Left colon (tissue), 2 donors: ENCODE measurements around the gene NRXN3. TPM values are rescaled to one million over a fixed set of nuclear protein-coding genes. Genes with fewer than 3 reads are reported as not detected.

Experiments
- ATAC-seq: fragments of 200-7000 bp; cut with Tn5 transposase; one replicate; pipeline ENCODE4 v1.9.1; 2020; ENCODE audit warnings: mild to moderate bottlenecking, moderate library complexity
- DNase-seq, 2 donors: peaks; one replicate each; pipeline ENCODE4 v3.0.0-alpha.2; 2020
- intact Hi-C, 2 donors: fragments of 100-400 bp; cut with DNase I in 1 of 2; cut with micrococcal nuclease in 1 of 2; formaldehyde crosslinking; loops; one replicate each; pipeline versions ENCODE4 v1.11.2 to v1.14.0; 2022; cut with DNase I, micrococcal nuclease
- total RNA-seq, 2 donors: library from RNA; stranded (reverse); fragmentation: NEBNext Ultra II Directional; extraction: Animal tissue kit (Norgen Biotek cat#: 25700); gene quantifications; one replicate each; pipeline ENCODE4 v1.2.1, GENCODE V29; 2021
- donor health status: DM: no; HTN: no; CAD: no.
- donor health status: DM: yes; HTN: yes; CAD: no.

NRXN3 gene
- total RNA-seq, 2 donors from 2014 or later, result 1.8 to 5.6 TPM

- intact Hi-C loops, result no loop called here
These were observed 1278.8 kb downstream of the NRXN3 start for GRCh38 chr14:79448960-79449359.

GRCh38 chr14:79451601-79452000 is 1281.4 kb downstream of the NRXN3 start:
- ATAC-seq, result no peak
- intact Hi-C loops, result no loop called here

More at GRCh38 chr14:79448960-79449359, 1278.8 kb downstream of the NRXN3 start:
- no peak for DNase-seq
- ATAC-seq, result no peak

GRCh38 chr14:79453276-79453675 is 1283.1 kb downstream of the NRXN3 start:
- intact Hi-C loops, result no loop called here
- DNase-seq (no peak), ATAC-seq (no peak)

More at GRCh38 chr14:79451601-79452000, 1281.4 kb downstream of the NRXN3 start:
- no peak for DNase-seq

- ATAC-seq, result no peak
- DNase-seq, result no peak
- intact Hi-C loops, result no loop called here
These were observed 1294.3 kb downstream of the NRXN3 start for GRCh38 chr14:79464468-79464867.

- no peak for DNase-seq
- no peak for ATAC-seq
- intact Hi-C loops, result no loop called here
These were observed 1295.5 kb downstream of the NRXN3 start for GRCh38 chr14:79465651-79466050.

GRCh38 chr14:79466938-79467527 is 1296.9 kb downstream of the NRXN3 start:
- intact Hi-C loops, result no loop called here
- DNase-seq, result no peak
- no peak for ATAC-seq

GRCh38 chr14:79467835-79468234 is 1297.7 kb downstream of the NRXN3 start:
- intact Hi-C loops, result no loop called here
- peak; percentile 33 to 68 for DNase-seq
- peak; percentile 99 for ATAC-seq

- DNase-seq, result no peak
- no peak for ATAC-seq
- intact Hi-C loops, result no loop called here
These were observed 1298.3 kb downstream of the NRXN3 start for GRCh38 chr14:79468486-79468885.

GRCh38 chr14:79473651-79474050 is 1303.5 kb downstream of the NRXN3 start:
- no peak for DNase-seq
- intact Hi-C loops, result no loop called here
- ATAC-seq, result no peak

- intact Hi-C loops, result no loop called here
- no peak for DNase-seq
These were observed 1305.8 kb downstream of the NRXN3 start for GRCh38 chr14:79475887-79476532.

GRCh38 chr14:79476552-79476951 is 1306.4 kb downstream of the NRXN3 start:
- intact Hi-C loops, result no loop called here
- ATAC-seq, result no peak
- DNase-seq, result no peak

More at GRCh38 chr14:79475887-79476532, 1305.8 kb downstream of the NRXN3 start:
- no peak for ATAC-seq

GRCh38 chr14:79480212-79480611 is 1310.0 kb downstream of the NRXN3 start:
- intact Hi-C loops, result no loop called here
- no peak for ATAC-seq
- no peak for DNase-seq

GRCh38 chr14:79482825-79483224 is 1312.7 kb downstream of the NRXN3 start:
- ATAC-seq (no peak), DNase-seq (no peak)
- intact Hi-C loops, result no loop called here

GRCh38 chr14:79483477-79484388 is 1313.6 kb downstream of the NRXN3 start:
- DNase-seq (no peak), ATAC-seq (no peak)
- intact Hi-C loops, result no loop called here

GRCh38 chr14:79487632-79488031 is 1317.5 kb downstream of the NRXN3 start:
- intact Hi-C loops, result no loop called here
- DNase-seq (no peak), ATAC-seq (no peak)

- ATAC-seq (no peak), DNase-seq (no peak)
- intact Hi-C loops, result no loop called here
These were observed 1321.0 kb downstream of the NRXN3 start for GRCh38 chr14:79491161-79491560.

- intact Hi-C loops, result no loop called here
- ATAC-seq, result no peak
These were observed 1323.0 kb downstream of the NRXN3 start for GRCh38 chr14:79493081-79493645.

GRCh38 chr14:79496701-79497100 is 1326.5 kb downstream of the NRXN3 start:
- ATAC-seq (no peak), DNase-seq (no peak)
- intact Hi-C loops, result no loop called here

More at GRCh38 chr14:79493081-79493645, 1323.0 kb downstream of the NRXN3 start:
- DNase-seq, result no peak

- intact Hi-C loops, result no loop called here
- DNase-seq (no peak), ATAC-seq (no peak)
These were observed 1330.3 kb downstream of the NRXN3 start for GRCh38 chr14:79500489-79500888.
